ENCODE results near the gene CHST5. TPM values are rescaled to one million over a fixed set of nuclear protein-coding genes. Genes with fewer than 3 reads are reported as not detected.

CHST5 gene
- total and polyA plus RNA-seq, 2 of the 8 experiments (the other 6 are each of a cell fraction or from before 2014, with no cell fraction given), result 0.13 to 0.23 TPM

DNA sequence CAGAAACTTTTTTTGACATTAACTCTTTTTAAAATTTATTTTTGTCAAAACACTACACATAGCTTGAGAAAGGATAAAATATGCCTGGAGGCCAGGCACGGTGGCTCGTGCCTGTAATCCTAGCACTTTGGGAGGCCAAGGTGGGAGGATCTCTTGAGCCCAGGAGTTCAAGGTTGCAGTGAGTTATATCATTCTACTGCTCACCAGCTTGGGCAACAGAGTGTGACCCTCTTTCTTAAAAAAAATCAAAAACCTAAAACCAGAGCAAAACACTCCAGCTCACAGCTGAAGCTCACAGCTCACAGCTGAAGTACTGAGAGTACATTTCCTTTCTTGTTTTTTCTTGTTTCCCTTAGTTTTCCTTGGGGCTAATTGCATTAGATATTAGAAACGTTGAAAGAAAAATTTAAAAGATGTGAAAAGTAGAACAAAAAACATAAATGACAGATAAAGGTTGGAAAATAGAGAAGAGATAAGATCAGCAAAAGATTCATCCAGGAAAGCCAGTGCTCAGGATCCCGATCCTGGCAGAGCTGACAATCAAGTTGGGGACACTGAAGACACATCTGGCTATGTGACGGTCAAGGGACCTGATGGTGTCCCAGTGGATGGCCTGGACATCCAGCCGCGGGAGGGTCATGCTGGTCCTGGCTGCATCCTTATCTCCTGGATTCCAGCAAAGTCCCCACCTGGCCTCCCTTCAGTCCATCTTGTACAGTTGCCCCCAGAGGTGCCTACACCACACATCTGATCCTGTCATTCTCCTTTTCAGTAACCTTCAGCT lies 50.5 kb downstream of the CHST5 start (continued):
- TF ChIP-seq, protein P1, sequence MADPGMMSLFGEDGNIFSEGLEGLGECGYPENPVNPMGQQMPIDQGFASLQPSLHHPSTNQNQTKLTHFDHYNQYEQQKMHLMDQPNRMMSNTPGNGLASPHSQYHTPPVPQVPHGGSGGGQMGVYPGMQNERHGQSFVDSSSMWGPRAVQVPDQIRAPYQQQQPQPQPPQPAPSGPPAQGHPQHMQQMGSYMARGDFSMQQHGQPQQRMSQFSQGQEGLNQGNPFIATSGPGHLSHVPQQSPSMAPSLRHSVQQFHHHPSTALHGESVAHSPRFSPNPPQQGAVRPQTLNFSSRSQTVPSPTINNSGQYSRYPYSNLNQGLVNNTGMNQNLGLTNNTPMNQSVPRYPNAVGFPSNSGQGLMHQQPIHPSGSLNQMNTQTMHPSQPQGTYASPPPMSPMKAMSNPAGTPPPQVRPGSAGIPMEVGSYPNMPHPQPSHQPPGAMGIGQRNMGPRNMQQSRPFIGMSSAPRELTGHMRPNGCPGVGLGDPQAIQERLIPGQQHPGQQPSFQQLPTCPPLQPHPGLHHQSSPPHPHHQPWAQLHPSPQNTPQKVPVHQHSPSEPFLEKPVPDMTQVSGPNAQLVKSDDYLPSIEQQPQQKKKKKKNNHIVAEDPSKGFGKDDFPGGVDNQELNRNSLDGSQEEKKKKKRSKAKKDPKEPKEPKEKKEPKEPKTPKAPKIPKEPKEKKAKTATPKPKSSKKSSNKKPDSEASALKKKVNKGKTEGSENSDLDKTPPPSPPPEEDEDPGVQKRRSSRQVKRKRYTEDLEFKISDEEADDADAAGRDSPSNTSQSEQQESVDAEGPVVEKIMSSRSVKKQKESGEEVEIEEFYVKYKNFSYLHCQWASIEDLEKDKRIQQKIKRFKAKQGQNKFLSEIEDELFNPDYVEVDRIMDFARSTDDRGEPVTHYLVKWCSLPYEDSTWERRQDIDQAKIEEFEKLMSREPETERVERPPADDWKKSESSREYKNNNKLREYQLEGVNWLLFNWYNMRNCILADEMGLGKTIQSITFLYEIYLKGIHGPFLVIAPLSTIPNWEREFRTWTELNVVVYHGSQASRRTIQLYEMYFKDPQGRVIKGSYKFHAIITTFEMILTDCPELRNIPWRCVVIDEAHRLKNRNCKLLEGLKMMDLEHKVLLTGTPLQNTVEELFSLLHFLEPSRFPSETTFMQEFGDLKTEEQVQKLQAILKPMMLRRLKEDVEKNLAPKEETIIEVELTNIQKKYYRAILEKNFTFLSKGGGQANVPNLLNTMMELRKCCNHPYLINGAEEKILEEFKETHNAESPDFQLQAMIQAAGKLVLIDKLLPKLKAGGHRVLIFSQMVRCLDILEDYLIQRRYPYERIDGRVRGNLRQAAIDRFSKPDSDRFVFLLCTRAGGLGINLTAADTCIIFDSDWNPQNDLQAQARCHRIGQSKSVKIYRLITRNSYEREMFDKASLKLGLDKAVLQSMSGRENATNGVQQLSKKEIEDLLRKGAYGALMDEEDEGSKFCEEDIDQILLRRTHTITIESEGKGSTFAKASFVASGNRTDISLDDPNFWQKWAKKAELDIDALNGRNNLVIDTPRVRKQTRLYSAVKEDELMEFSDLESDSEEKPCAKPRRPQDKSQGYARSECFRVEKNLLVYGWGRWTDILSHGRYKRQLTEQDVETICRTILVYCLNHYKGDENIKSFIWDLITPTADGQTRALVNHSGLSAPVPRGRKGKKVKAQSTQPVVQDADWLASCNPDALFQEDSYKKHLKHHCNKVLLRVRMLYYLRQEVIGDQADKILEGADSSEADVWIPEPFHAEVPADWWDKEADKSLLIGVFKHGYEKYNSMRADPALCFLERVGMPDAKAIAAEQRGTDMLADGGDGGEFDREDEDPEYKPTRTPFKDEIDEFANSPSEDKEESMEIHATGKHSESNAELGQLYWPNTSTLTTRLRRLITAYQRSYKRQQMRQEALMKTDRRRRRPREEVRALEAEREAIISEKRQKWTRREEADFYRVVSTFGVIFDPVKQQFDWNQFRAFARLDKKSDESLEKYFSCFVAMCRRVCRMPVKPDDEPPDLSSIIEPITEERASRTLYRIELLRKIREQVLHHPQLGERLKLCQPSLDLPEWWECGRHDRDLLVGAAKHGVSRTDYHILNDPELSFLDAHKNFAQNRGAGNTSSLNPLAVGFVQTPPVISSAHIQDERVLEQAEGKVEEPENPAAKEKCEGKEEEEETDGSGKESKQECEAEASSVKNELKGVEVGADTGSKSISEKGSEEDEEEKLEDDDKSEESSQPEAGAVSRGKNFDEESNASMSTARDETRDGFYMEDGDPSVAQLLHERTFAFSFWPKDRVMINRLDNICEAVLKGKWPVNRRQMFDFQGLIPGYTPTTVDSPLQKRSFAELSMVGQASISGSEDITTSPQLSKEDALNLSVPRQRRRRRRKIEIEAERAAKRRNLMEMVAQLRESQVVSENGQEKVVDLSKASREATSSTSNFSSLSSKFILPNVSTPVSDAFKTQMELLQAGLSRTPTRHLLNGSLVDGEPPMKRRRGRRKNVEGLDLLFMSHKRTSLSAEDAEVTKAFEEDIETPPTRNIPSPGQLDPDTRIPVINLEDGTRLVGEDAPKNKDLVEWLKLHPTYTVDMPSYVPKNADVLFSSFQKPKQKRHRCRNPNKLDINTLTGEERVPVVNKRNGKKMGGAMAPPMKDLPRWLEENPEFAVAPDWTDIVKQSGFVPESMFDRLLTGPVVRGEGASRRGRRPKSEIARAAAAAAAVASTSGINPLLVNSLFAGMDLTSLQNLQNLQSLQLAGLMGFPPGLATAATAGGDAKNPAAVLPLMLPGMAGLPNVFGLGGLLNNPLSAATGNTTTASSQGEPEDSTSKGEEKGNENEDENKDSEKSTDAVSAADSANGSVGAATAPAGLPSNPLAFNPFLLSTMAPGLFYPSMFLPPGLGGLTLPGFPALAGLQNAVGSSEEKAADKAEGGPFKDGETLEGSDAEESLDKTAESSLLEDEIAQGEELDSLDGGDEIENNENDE (IDR thresholded peaks at IDR 0.05; ENCODE audit: insufficient replicate concordance, low read length), result no peak
- TF ChIP-seq EP300 (IDR thresholded peaks at IDR 0.05; ENCODE audit: borderline replicate concordance in 1 of 2, low read depth in 2 of 2, low read length in 2 of 2) (no peak), HDAC6 (IDR thresholded peaks at IDR 0.05; ENCODE audit: low read depth, low read length) (no peak), ASH2L (IDR thresholded peaks at IDR 0.05; ENCODE audit: low read length) (no peak), BRCA1 (IDR thresholded peaks at IDR 0.05; ENCODE audit: low read depth, low read length) (no peak), JUN (IDR thresholded peaks at IDR 0.05; ENCODE audit: low read depth, low read length) (no peak)
- TF ChIP-seq, protein P2, sequence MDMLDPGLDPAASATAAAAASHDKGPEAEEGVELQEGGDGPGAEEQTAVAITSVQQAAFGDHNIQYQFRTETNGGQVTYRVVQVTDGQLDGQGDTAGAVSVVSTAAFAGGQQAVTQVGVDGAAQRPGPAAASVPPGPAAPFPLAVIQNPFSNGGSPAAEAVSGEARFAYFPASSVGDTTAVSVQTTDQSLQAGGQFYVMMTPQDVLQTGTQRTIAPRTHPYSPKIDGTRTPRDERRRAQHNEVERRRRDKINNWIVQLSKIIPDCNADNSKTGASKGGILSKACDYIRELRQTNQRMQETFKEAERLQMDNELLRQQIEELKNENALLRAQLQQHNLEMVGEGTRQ (IDR thresholded peaks at IDR 0.05; ENCODE audit: low read length), result no peak
- TF ChIP-seq, protein P3, sequence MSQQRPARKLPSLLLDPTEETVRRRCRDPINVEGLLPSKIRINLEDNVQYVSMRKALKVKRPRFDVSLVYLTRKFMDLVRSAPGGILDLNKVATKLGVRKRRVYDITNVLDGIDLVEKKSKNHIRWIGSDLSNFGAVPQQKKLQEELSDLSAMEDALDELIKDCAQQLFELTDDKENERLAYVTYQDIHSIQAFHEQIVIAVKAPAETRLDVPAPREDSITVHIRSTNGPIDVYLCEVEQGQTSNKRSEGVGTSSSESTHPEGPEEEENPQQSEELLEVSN (IDR thresholded peaks at IDR 0.05), result no peak

All from H1 (cell line).